HG02938 (cell line): ENCODE measurements around the gene NDUFAF3.

ENCODE experiments used
- ATAC-seq: cut with Tn5 transposase; IDR thresholded peaks from one replicate; pipeline ENCODE4 v1.9.1; 2021; ENCODE audit warnings: mild to moderate bottlenecking, moderate library complexity; ENCODE audit not compliant: unreplicated experiment

The NDUFAF3 gene

DNA sequence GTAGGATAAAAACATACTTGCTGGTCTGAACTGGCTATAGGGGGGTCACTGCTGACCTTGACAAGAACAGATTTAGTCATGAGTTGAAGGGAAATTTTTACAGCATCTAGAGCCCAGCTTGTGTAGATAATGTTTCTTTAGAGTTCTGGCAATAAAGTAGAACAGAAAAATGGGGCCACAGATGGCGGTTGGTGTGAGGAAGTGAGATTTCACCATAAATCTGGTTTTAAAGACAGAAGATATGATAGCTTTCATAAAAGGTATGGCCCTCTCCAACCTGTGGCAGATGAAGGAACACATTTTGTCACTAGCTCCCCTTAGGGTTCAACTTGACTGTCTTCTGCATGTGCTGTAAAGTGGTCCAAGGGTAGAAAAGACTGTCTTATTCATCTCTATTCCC lies 31.6 kb downstream of the NDUFAF3 start:
- no peak for ATAC-seq

DNA sequence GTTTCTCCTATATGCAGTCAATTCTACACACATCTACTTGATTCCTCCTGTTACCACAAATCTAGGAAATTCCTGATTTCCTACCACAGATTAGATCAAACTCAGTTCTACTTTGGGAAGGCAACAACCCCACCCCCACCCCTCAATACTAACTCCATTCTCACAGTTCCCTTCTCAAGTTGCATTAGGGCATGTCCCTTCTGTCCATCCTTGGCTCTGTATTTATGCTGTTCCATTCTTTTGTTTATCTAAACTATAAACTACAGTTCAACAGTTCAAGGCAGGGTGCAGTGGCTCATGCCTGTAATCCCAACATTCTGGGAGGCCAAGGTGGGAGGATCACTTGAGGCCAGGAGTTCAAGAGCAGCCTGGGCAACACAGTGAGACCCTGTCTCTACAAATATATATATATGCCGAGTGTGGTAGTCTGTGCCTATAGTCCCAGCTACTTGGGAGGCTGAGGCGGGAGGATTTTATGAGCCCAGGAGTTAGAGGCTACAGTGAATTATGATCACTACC lies 32.5 kb downstream of the NDUFAF3 start:
- no peak for ATAC-seq

DNA sequence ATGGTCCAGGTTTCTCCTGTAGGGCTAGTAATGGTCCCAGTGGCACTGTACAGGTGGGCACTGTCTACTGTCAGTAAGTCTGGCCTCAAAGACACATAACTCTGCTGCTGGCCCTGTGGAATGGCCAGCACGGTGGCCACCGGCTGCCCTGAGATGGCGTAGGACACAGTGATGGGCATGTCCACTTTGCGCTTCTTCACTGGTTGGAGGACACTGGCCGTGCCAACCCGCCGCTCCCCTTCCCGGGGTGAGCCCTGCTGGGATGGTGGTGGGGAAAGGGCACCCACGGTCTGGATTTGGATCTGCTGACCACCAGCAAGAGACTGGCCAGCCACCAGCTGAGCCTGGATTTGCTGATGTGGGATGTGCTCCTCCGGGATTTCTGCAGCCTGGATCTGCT lies 35.3 kb downstream of the NDUFAF3 start:
- ATAC-seq = no peak

DNA sequence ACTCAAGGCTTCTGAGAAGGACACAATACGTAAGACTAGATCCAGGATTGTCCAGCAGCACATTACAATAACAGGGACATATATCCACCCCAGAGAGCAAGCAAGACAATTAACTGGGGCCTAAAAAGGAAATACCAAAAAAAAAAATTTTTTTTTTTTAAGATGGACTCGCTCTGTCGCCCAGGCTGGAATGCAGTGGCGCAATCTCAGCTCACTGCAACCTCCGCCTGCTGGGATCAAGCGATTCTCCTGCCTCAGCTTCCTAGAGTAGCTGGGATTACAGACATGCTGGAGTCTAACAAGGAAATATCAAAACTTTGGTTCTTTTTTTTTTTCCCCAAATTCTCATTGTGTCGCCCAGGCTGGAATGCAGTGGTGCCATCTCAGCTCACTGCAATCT lies 36.1 kb downstream of the NDUFAF3 start:
- ATAC-seq = no peak
